Midbrain (tissue), 1 donor: ENCODE data around the gene PLCB2.

Experiments used
- DNase-seq: peaks from one replicate; lab custom pipeline; 2025; lab: John Stamatoyannopoulos, UW

The PLCB2 gene

DNA sequence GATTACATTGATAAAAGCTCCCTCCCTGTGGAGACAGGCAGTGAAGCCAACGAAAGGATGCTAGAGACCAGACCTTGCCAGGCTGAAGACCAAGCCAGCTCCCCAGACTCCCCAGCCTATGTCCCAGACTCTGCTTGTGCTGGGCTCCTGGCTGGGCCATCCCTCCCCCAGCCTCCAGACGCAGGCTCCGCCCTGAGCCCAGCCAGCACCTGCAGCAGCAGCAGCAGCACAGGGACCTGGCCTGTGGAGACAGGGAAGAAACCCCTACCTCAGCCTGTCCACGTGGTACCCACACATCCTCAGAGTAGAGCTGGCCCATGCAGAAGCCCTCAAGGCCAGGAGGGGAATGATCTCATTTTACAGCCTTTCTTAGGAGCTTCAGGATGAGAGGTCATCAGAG is 38.1 kb downstream of the PLCB2 start:
- no peak for DNase-seq

DNA sequence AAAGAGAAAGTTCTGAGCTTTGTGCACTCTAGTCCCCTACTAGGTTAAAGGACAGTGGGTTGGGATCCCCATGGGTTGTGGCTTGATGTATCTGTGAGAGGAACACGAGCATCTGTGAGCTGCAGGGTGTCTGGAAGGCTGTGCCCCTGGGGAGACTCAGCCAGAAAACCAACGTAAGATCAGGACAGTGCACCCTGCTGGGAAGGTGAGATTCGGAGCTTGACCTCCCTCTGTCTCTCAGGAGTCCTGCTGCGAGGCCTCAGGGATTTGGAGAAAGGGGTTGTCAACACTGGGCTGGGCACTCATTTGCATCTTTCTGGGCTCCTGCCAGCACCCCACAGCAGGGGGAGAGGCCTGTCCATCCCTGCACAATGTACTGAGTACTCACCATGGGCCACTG is 40.1 kb downstream of the PLCB2 start:
- DNase-seq: no peak

DNA sequence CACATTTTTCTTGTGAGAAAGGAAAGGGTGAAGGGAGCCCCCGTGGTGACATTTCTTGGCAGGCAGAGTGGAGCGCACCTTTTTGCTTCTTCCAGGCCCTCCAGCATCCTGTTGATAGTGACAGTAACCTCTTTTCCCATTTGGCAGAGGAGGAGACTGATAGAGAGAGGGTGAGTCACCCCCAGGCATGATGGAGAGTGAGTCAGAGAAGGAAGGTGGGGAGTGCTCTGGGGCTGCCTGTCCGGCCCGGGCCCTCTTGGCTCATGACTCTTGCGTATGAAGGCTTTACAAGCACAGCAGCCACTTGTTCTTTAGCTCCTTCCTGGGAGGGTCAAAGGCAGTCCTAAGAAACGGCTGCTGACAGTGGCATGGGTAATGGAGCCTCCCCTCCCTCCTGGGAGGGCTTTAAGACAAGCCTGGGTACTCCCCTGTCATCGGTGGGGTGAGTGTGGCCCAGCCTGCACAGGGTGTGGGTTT is 40.9 kb downstream of the PLCB2 start:
- DNase-seq: no peak

DNA sequence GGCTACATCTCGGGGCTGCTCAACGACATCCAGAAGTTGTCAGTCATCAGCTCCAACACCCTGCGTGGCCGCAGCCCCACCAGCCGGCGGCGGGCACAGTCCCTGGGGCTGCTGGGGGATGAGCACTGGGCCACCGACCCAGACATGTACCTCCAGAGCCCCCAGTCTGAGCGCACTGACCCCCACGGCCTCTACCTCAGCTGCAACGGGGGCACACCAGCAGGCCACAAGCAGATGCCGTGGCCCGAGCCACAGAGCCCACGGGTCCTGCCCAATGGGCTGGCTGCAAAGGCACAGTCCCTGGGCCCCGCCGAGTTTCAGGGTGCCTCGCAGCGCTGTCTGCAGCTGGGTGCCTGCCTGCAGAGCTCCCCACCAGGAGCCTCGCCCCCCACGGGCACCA is 41.9 kb downstream of the PLCB2 start:
- no peak for DNase-seq

DNA sequence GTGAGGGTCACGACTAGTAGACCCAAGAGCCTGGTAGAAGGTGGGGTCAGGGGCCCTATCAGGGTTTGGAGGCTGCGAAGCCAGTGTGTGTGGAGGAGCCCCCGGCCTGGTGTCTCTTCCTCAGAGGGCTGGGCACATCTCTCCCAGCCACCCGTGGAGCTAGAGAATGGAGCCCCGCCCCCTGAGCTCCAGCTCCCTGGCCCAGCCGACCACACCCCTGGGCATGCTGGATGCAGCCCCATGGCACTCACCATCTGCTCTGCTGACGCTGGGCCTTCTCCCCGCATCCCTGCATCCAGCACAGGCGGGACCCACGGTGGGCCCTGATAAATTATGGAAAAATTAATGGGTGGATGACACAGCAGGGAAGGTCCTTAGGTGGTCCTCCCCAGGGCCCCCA is 42.4 kb downstream of the PLCB2 start:
- DNase-seq: no peak

DNA sequence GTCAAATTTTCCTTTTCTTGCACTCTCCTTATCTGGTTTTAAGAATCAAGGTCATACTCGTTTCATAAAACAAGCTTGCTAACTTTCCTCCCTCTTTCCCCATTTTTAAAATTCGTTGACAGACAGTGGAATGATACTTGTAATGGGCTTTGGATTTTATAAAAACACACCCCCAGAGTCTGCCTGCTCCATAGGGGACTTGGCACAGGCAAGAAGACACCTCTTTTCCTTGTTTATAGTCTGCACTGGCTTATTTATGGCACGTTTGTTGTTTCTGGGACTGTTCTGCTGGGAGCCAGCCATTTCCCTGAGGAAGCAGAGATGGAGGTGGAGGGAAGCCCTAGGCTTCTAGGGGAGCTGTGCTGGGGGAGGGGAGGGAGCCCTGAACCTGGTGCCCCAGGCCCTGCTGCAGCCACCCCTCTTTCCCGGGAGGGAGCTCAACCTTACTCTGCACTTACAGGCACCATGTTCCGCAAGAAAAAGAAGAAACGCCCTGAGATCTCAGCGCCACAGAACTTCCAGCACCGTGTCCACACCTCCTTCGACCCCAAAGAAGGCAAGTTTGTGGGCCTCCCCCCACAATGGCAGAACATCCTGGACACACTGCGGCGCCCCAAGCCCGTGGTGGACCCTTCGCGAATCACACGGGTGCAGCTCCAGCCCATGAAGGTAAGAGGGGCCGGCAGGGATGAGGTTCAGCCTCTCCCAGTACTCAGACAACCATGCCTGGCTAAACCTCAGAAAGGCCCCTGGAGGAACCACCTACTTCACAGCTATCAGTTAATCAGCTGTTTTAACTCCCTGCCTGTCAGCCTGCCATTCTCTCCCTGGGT is 43.2 kb downstream of the PLCB2 start:
- DNase-seq: no peak

DNA sequence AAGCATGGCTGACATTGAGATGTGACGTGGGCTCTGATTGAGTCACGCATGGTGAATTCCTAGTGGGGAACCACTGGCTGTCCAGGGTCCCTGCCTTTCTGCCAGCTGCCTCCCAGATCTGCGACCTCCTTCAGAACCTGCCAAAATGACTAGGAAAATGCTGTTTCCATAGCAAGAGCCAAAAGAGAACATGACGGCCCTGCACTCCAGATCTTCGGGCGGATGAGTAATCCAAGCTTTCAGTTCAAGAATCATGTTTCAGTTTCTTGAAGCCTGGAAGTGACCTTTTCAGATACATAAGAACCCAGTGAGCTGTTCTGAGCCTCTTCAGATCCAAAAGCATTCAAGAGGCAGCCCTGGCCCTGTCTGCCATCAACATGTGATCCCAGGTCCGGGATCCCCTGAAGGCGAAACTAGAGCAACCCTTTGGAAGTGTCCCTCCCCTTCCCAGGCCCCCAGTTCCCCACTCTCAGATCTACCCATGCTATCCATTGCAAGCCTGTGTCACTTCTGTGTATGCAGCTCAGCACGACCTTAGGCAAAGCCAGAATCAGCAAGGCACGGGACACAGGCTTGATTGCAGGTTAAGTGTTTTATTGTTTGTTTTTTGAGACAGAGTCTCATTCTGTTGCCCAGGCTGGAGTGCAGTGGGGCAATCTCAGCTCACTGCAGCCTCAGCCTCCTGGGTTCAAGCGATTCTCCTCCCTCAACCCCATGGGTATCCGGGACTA is 44.5 kb downstream of the PLCB2 start:
- DNase-seq: no peak

DNA sequence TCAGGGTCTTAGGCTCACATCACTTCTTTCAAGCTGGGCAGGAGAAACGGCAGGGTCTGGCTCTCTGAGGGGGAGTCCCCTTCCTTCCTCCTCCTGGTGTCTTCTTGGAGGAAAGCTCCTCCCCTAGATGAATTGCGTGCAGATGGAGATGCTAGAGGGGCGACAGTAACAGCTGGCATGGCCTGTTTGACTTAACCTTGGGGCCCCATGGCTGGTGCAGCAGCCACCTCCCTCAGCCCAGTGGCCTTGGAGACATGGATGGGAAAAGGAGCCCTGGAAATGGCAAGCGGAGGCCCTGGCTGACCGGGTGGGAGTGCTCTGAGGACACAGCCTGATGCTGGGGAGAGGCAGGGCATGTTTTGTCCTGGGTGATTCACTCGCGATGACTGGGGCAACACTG is 48.7 kb downstream of the PLCB2 start:
- DNase-seq: no peak

DNA sequence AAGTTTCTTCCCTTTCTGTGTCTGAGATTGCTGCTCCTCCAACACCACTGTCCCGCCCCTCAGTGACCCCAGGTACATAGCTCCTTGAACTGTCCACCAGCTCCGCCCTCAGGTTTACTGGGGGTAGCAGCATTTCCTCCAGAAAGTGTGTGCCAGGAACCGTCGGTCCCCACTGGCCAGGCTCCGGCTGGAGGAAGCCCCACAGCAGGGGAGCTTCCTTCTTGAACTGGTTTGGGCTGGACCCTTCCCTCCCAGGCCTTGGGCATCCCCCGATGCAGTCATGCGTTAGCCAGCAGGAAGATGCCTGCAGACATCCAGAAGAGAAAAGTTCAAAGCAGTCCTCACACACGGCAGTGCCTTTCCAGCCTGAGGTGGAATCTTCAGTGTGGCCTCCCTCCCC is 49.2 kb downstream of the PLCB2 start:
- no peak for DNase-seq

DNA sequence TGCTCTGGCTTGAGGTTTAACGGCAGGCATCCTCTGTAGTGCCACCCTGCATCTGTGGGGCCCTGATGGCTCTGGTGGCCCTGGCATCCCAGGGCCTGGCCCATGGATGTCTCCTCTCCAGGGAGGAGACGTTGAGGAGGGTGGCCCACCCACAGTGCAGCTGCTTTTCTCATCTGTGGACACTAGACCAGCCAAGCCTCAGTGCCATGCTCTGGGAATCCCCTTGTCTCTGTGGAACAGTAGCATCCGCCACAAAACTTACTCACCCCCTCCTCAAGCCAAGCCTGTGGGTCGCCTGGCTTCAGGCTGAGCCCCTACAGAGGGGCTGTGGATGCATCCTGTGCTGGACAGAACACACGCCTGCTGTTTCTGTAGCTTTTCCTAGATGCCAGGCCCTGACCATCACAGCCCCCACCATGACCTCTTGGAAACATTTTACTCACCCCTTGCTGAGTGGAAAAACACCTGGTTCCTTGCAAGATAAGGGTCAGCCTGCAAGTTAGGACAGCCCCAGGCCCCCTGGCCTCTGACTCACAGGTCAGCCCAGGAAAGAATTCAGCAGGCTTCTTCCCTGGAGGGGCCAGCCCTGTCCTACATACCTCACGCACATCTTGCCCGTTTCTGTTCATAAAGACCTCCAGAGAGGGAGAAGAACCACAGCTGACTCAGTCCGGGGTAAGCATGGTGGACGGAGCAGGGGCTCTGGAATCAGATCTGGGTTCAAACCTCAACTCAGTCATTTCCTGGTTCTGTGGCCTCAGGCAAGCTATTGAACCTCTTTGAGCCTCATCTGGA is 49.9 kb downstream of the PLCB2 start:
- DNase-seq: no peak

DNA sequence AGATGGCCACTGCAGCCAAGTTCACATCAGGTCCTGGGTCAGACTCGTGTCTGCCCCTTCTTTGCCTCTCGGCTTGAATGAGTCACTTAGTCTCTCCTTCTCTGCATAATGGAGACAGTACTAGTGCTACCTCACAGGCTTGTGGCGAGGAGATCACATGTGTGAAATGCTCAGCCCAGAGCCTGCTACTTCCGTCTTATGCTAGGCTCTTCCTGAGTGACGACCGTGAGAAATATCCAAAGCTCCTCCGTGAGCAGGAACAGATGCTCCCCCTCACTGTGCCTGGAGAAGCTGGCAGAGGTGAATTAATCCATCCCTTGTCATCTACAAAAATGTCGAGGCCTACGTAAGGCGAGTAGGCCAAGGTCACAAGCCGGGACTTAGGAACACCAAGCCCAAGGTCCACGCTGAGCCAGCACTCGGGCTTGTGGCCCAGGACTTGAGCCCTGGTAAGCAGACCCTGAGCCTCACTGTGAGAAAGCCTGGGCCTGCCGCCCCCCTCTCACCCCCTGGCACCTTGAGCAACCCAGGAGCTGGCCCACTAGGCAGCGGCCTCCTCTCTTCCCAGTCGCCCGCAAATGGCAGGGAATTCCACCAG is 51.0 kb downstream of the PLCB2 start:
- DNase-seq: no peak

DNA sequence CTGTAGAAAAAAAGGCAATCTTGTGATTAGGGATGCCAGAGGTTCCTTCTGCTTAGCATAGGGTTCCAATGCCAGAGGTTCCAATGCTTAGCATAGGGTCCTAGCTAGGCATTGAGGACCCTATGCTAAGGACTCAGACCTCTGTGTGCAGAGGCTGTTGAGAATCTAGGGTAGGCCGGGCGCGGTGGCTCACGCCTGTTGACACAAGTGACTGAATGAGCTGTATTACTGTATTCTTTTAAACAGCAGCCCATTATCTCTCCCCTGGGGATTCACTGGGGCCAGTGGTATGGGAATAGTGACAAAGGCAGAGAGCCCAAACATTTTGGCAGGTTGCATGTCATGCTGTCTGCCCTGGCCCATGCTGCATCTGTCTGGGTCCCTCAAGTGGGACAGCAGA is 52.7 kb downstream of the PLCB2 start:
- DNase-seq: no peak

DNA sequence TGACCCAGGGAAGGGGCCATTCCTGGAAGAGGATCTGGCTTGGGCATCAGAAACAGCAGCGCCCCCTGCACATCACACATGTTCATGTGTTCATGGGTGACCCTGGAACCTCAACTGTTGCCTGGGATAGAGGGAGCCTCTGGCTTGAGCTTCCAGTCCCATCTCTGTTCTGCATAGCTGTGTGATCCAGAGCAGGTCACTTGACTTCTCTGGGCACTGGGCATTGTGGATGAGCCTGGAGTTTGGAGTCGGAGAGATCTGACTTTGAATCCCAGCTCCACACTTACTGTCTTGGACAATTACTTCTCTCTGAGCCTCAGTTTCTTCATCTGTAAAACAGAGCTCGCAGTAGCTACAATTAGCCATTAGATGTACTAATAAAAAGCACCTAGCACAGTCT is 53.3 kb downstream of the PLCB2 start:
- DNase-seq: no peak

DNA sequence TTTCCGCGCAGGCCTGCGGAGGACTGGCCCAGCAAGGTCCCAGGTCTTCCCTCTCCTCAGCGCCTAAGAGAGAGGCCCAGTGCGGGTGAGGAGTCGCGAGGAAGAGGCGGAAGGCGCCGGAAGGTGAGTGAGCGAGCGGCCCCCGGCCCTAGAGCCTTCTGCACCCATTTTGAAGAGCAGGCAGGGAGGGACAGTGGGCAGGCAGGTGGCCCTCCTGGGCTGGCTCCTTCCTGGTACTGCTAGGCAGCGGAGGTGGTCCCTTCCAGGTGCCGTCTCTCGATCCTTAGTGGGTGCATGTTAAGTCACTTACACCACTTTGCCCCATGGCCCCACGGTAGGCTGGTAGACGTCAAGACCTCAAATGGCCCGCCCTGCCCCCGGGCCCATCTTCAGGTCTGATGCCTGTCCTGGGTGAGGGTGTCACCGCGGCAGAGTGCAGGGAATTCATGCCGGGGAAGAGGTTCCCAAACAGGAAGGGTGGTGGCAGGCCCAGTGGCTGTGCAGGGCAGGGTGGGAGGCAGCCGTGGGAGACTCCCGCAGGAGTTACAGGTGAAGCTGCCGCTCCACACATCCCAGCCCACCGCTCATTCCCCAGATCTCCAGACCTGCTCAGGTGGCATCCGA is 54.5 kb downstream of the PLCB2 start:
- DNase-seq: no peak

DNA sequence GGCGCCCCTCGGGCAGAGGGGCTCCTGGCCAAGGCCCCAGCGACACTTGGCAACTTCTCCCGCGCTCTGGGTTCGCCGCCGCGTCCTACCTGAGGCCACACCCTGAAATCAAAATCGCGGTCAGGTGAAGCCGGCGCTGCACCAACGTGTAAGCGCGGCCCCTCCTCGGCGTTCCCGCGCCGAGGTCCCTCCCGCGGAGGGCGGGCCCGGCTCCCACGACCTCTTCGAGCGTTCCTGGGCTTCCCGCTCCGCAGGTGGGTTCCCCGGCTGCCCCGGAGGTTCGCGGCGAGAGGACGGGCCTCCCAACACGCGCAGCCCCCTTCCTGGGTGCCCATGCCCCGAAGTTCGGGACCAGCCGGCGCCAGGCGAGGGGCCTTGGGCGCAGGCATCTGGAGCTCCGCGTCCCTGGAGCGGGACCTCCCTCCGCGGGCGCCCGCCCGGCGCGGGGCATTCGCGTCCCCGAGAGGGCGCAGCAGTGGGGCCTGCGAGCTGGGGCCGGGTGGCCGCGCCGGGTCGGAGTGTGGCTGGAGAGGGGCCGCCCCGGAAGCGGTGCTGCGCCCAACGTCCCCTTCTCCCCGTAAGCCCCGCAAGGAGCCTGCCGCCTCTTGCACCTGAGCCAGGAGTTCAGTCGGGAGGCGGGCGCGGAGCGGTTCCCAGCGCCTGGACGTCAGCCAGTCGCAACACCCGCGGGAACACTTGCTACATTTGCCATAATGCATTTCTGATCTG is 55.1 kb downstream of the PLCB2 start:
- no peak for DNase-seq

DNA sequence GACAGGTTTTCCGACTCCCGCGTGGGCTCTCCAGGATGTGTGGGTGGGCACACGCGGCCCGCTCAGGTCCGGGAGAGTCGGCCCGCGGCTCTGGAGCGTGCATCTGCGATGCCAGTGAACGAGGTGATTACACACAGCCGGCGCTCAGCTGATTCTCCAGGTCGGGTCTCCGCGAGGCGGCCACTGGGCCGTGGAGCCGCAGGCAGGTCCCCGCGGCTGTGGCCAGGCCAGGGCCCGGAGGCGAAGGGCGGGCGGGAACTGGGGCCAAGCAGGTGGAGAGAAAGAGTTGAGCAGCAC is 55.6 kb downstream of the PLCB2 start:
- no peak for DNase-seq

DNA sequence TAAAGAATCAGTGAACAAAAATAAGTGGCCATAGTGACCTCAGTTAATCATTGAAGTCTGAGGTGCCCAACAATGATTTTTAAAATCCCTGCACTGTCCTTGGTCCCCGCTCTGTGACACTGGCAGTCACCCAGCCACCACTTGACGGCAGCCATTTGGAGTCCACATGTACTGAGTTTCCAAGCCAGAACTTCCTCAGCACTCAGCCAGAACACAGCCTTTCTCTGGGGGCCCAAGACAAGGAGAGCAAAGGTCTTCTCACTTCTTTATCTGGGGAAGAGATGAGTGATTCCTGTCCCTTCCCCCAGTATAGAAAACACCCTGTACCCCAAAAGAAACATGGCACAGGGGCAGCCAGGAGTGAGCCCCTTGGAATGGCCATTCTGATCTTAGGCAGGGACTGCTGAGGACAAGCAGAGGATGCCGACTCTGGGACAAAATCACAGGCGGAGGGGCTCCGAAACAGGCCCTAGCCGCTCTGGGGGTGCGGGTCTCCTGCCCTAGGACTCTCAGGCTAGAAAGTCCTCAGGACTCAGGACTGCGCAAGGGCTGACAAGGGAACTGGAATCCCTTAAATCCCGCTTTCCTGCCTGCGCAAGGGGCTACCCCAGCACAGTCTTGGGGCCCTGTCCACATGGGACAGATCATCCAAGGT is 56.1 kb downstream of the PLCB2 start:
- DNase-seq: no peak

DNA sequence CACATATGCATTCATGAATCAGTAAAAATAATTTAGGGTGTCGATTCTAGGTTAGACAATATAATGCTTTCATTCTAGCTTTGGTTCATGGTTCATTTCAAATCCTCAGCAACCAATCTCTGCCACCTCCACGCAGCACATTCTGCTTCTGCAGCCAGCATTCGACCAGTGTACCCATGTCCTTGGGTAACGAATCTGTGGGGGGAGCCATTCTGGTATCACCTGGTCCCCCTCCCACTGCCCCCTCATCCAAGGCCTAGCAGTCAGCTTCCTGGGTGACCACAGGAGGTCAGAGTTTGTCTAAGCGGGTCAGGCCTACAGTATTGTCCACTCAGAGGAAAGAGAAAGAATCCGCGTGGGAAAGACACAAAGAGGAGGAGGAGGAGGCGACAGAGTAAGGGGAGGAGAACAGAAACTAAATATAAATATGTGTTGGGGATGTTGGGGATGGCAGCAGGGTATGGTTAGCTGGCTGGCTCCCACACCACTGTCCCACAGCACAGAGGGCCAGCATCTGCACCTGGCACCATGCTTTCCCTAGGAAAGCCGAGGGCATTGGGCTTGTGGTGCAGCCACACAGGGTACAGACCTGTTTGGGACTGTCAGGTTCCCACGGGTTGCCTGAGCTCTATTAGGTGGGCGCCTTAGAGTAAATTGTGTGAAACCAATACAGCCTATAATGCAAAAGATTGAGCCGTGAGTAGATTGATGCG is 56.8 kb downstream of the PLCB2 start:
- DNase-seq: no peak

DNA sequence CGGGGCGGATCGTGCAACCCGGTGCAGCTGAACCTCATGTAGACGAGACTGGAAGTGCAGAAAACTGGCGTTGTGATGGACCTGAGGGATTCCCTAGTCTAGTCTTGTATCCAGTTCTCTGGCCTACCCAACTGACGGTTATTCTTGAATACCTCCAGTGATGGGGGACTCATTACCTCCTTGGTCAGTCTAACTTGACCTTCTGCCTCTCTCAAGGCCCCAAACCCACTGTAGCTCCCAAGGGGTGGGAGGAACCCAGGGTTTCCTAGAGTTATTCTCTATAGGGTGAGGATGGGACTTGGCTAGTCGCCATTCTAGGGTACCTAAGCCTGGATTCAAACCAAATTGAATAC is 57.5 kb downstream of the PLCB2 start:
- no peak for DNase-seq
